Nephron progenitor cell (in vitro differentiated cells): ENCODE results near the gene AK8.
A peak's percentile ranks its signal among the peaks of the same experiment; 100 is the strongest.

Source experiments
- DNase-seq: peaks from one replicate; pipeline ENCODE4 v3.0.0; 2021
- H3K27ac Mint-ChIP-seq: 2 replicates; pipeline ENCODE4 v1.8.0; 2021; ENCODE audit warnings: mild to moderate bottlenecking, moderate library complexity, mixed read lengths
- H3K27me3 Mint-ChIP-seq: 2 replicates; pipeline ENCODE4 v1.8.0; 2021; ENCODE audit warnings: mild to moderate bottlenecking, low read depth, mixed read lengths; ENCODE audit not compliant: poor library complexity
- H3K36me3 Mint-ChIP-seq: 2 replicates; pipeline ENCODE4 v1.8.0; 2021; ENCODE audit warnings: low read depth, mixed read lengths
- H3K4me1 Mint-ChIP-seq: 2 replicates; pipeline ENCODE4 v1.8.0; 2021; ENCODE audit warnings: mixed read lengths
- H3K4me3 Mint-ChIP-seq: 2 replicates; pipeline ENCODE4 v1.8.0; 2021; ENCODE audit warnings: mild to moderate bottlenecking, moderate library complexity, mixed read lengths
- H3K9me3 Mint-ChIP-seq: 2 replicates; pipeline ENCODE4 v1.8.0; 2021; ENCODE audit warnings: mild to moderate bottlenecking, moderate library complexity, mixed read lengths
- TF ChIP-seq, protein P1 (sequence below): fragments of 200-600 bp; sonication (generic); IDR thresholded peaks from 2 replicates; pipeline ENCODE4 v1.5.0; 2021; ENCODE audit warnings: antibody characterized with exemption

AK8 gene

DNA sequence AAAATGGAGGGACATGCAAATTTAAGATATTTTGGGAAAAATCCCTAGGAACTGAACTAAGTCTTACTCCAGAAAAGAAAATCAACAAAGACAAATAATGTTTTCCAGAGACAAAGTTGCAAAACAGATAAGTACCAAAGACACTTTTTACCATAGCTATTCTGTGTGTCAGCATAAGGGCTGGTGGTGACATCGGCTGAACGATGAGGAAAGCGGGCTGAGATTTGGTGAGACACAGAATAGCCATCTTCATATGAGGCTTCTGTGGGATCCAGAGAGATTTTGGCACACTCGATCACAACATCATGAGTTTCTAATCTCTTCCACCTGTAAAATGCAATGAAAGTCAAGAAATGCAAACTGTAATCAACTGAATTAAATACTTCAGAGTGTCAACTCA lies 34.0 kb upstream of the AK8 start:
- Mint-ChIP-seq H3K27me3 (no peaks in the 10 kb centered on the region), H3K9me3 (no peaks in the 10 kb centered on the region), H3K4me1 (no peaks in the 10 kb centered on the region), H3K27ac (no peak overlapping the region), H3K4me3 (no peak overlapping the region), H3K36me3 (peaks cover 56% of the 10 kb centered on the region)
- DNase-seq: no peak
- TF ChIP-seq, protein P1, sequence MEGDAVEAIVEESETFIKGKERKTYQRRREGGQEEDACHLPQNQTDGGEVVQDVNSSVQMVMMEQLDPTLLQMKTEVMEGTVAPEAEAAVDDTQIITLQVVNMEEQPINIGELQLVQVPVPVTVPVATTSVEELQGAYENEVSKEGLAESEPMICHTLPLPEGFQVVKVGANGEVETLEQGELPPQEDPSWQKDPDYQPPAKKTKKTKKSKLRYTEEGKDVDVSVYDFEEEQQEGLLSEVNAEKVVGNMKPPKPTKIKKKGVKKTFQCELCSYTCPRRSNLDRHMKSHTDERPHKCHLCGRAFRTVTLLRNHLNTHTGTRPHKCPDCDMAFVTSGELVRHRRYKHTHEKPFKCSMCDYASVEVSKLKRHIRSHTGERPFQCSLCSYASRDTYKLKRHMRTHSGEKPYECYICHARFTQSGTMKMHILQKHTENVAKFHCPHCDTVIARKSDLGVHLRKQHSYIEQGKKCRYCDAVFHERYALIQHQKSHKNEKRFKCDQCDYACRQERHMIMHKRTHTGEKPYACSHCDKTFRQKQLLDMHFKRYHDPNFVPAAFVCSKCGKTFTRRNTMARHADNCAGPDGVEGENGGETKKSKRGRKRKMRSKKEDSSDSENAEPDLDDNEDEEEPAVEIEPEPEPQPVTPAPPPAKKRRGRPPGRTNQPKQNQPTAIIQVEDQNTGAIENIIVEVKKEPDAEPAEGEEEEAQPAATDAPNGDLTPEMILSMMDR: no peak

DNA sequence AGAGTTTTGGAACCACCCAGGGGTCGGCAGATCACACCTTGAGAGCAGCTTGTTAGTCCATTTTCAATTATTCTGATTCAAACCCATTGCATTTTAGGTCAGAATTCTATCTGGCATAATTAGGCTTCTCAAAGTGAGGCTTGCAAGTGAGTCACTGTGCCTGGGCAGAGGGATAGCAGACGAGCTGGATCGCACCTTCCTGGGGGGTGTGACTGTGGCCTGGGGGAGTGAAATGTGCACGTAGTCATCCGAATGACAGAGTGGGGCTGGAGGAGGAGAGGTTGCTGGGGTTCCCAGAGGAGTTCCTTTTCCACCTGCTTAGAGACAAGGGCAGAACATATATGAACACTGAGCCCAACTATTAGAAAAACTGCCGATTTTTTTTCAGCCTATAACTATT lies 32.3 kb upstream of the AK8 start:
- Mint-ChIP-seq H3K4me3 (no peak overlapping the region), H3K4me1 (no peaks in the 10 kb centered on the region), H3K36me3 (peaks cover 47% of the 10 kb centered on the region), H3K27ac (no peak overlapping the region), H3K9me3 (no peaks in the 10 kb centered on the region), H3K27me3 (no peaks in the 10 kb centered on the region)
- TF ChIP-seq, protein P1: no peak
- DNase-seq: no peak

DNA sequence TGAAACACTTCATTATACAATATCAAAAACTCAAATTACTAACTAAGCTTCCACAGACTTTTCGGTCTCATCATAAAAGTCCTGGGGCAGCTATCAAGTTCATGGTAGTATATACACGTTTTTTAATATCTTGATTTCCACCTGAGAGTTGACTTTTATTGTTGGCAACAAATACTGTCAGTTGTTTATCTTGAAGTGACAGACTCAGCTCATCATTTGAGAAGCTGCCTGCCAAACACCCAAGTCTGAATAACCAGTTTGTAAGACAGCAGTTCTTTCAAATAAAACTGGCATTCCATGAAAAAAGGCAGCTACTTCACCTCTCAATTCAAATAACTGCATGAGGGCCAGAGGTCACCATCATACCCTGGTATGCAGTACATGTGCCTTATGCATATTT lies 31.2 kb upstream of the AK8 start:
- DNase-seq: no peak
- Mint-ChIP-seq H3K36me3 (peaks cover 47% of the 10 kb centered on the region), H3K9me3 (no peaks in the 10 kb centered on the region), H3K27ac (no peak overlapping the region), H3K4me3 (no peak overlapping the region), H3K27me3 (no peaks in the 10 kb centered on the region), H3K4me1 (peaks cover 3% of the 10 kb centered on the region)
- TF ChIP-seq, protein P1: no peak

DNA sequence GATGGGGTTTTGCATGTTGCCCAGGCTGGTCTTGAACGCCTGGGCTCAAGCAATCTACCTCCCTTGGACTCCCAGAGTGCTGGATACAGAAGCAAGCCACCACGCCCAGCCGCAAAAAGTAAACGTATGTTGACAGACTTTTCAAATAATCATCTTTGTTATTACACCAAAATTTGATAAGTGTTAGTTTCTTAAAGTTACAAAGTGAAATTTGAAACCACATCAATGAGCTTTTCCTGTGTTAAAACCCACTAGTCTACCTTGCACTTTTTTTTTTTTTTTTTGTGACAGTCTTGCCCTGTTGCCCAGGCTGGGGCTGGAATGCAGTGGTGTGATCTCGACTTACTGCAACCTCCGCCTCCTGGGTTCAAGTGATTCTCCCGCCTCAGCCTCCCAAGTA lies 30.6 kb upstream of the AK8 start:
- H3K9me3 Mint-ChIP-seq: no peaks in the 10 kb centered on the region
- no peak overlapping the region for H3K27ac Mint-ChIP-seq
- DNase-seq: no peak
- H3K4me1 Mint-ChIP-seq: peaks cover 3% of the 10 kb centered on the region
- TF ChIP-seq, protein P1: no peak
- H3K36me3 Mint-ChIP-seq: peaks cover 47% of the 10 kb centered on the region
- H3K4me3 Mint-ChIP-seq: no peak overlapping the region
- H3K27me3 Mint-ChIP-seq: no peaks in the 10 kb centered on the region

DNA sequence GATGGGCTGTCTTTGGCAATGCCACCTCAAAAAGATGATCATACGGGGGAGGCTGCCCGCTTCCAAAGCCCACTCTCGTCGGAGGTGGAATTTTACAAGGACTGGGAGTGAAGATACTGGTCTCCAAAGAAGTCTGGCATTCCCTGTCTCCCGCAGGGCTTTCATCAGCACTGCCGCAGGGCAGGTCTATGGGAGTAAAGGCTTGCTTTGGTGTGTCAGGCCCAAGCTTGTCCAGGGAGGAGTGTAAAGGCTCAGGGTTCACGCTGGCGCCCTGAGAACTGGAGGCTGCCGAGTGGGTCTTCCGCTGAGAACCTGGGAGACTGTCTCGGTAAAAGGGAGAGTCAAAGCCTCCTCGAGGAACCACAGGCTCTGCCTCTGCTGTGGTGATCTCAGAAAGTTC lies 27.6 kb upstream of the AK8 start:
- H3K27me3 Mint-ChIP-seq: no peaks in the 10 kb centered on the region
- TF ChIP-seq, protein P1: no peak
- H3K4me1 Mint-ChIP-seq: peaks cover 3% of the 10 kb centered on the region
- peak overlapping the region; percentile 39 for H3K27ac Mint-ChIP-seq
- H3K4me3 Mint-ChIP-seq: no peak overlapping the region
- no peaks in the 10 kb centered on the region for H3K9me3 Mint-ChIP-seq
- peaks cover 54% of the 10 kb centered on the region for H3K36me3 Mint-ChIP-seq
- no peak for DNase-seq

DNA sequence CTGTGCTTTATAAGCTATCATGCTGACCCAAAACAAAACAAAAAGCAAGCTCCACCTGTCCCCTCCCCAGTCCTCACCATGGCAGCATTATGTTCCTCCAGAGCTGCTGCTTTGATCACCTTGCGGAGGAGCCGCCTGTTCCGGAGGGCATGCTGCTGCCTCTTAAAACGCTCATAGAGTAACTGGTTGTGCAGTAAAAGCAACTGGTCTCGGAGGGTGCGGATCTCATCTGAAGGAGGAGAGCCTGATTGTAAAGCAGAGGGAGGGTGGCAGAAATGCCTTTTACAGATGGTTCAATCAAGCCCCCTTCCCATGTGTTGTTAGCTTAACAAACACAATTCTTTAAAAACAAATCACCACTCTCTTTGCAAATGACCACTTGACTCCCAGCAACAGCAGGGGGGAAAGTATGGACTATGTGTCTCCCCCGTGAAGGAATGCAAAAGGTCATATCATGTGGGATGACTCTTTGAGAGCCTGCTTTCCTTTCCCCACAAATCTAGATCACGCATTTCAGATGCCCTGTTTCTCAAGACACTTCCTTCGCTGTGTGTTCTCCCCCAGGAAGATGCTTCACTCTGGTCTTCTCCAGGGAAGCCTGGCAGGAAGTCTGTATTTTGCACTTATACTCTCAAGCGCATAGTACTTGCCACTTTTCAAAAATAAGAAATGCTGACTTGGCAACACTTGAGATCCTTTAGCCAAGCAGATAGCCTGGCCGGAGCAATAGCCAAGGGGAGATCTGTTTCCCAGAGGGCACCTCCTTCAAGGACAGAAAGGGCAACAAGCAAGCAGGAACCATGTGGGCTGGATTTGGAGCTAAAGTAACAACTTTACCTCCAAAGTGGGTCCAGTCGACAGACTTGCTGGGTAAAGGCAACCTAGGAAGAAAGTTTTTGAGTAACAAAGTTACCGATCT lies 25.7 kb upstream of the AK8 start:
- peaks cover 3% of the 10 kb centered on the region for H3K4me1 Mint-ChIP-seq
- H3K27ac Mint-ChIP-seq: no peak overlapping the region
- TF ChIP-seq, protein P1: no peak
- H3K36me3 Mint-ChIP-seq: peaks cover 45% of the 10 kb centered on the region
- no peaks in the 10 kb centered on the region for H3K27me3 Mint-ChIP-seq
- no peak overlapping the region for H3K4me3 Mint-ChIP-seq
- DNase-seq: no peak
- H3K9me3 Mint-ChIP-seq: no peaks in the 10 kb centered on the region
